Inflammatory macrophage treated with lipopolysaccharide for 1 hour (primary cell): ENCODE results near the gene GNE.
A peak's percentile ranks its signal among the peaks of the same experiment; 100 is the strongest.
"Not testable (repeated sequence)": the region's sequence is repeated elsewhere in the genome, so short reads cannot be mapped to it uniquely, and the experiment has no call there.

Source experiments
- DNase-seq, 2 donors: peaks; one replicate each; pipeline ENCODE4 v3.0.0-alpha.2; 2020 to 2022

GNE gene

GRCh38 chr9:36204906-36205547 is 53.2 kb downstream of the GNE start:
- DNase-seq: no peak

- DNase-seq: no peak
These were observed 63.8 kb downstream of the GNE start for GRCh38 chr9:36194326-36195000.

- DNase-seq: peak; percentile 28 to 33
These were observed 65.2 kb downstream of the GNE start for GRCh38 chr9:36193023-36193422.

GRCh38 chr9:36192196-36192595 is 66.1 kb downstream of the GNE start:
- no peak for DNase-seq

GRCh38 chr9:36191686-36192085 is 66.6 kb downstream of the GNE start:
- peak; percentile 5 to 14 for DNase-seq

- DNase-seq: peak; percentile 27 to 44
These were observed 67.0 kb downstream of the GNE start for GRCh38 chr9:36191290-36191645.

GRCh38 chr9:36190388-36191289 is 67.6 kb downstream of the GNE start, which contains the start of gene CLTA:
CLTA (plus strand) TSS chr9:36190921; CDS start chr9:36191057, 136 bp downstream.
- peak; percentile 96 to 99 for DNase-seq

- peak; percentile 59 to 68 for DNase-seq
These were observed 68.3 kb downstream of the GNE start for GRCh38 chr9:36189976-36190375.

- DNase-seq: no peak
These were observed 70.0 kb downstream of the GNE start for GRCh38 chr9:36188212-36188611.

- DNase-seq: no peak
These were observed 70.8 kb downstream of the GNE start for GRCh38 chr9:36187414-36187813.

GRCh38 chr9:36180243-36180642 is 78.0 kb downstream of the GNE start:
- not testable (repeated sequence) for DNase-seq

GRCh38 chr9:36177571-36177970 is 80.7 kb downstream of the GNE start:
- no peak for DNase-seq

- DNase-seq: not testable (repeated sequence)
These were observed 81.8 kb downstream of the GNE start for GRCh38 chr9:36176496-36176895.

GRCh38 chr9:36175209-36175608 is 83.0 kb downstream of the GNE start:
- DNase-seq: not testable (repeated sequence)

- no peak for DNase-seq
These were observed 83.5 kb downstream of the GNE start for GRCh38 chr9:36174731-36175130.

GRCh38 chr9:36174271-36174670 is 84.0 kb downstream of the GNE start:
- DNase-seq: no peak

GRCh38 chr9:36173861-36174260 is 84.4 kb downstream of the GNE start:
- no peak for DNase-seq

GRCh38 chr9:36170531-36170930 is 87.7 kb downstream of the GNE start:
- DNase-seq: no peak

- DNase-seq: peak; percentile 26 to 38
These were observed 88.5 kb downstream of the GNE start for GRCh38 chr9:36169708-36170107.

GRCh38 chr9:36169166-36169565 is 89.1 kb downstream of the GNE start, which contains the start of gene CCIN:
CCIN (plus strand) TSS chr9:36169388; CDS start chr9:36169503, 115 bp downstream.
- no peak for DNase-seq

- peak; percentile 59 to 86 for DNase-seq
These were observed 91.9 kb downstream of the GNE start for GRCh38 chr9:36166168-36166927.

- no peak for DNase-seq
These were observed 92.5 kb downstream of the GNE start for GRCh38 chr9:36165826-36166167.

GRCh38 chr9:36164989-36165388 is 93.3 kb downstream of the GNE start:
- DNase-seq: no peak
